Amygdala (tissue), 56 donors: ENCODE data around the gene SYNJ2.

Experiments used
- DNase-seq, 56 donors: peaks; one replicate each; lab custom pipeline; 2025; lab: John Stamatoyannopoulos, UW

The SYNJ2 gene

GRCh38 chr6:158009935-158010585 is 28.4 kb downstream of the SYNJ2 start:
- DNase-seq = no peak

DNA sequence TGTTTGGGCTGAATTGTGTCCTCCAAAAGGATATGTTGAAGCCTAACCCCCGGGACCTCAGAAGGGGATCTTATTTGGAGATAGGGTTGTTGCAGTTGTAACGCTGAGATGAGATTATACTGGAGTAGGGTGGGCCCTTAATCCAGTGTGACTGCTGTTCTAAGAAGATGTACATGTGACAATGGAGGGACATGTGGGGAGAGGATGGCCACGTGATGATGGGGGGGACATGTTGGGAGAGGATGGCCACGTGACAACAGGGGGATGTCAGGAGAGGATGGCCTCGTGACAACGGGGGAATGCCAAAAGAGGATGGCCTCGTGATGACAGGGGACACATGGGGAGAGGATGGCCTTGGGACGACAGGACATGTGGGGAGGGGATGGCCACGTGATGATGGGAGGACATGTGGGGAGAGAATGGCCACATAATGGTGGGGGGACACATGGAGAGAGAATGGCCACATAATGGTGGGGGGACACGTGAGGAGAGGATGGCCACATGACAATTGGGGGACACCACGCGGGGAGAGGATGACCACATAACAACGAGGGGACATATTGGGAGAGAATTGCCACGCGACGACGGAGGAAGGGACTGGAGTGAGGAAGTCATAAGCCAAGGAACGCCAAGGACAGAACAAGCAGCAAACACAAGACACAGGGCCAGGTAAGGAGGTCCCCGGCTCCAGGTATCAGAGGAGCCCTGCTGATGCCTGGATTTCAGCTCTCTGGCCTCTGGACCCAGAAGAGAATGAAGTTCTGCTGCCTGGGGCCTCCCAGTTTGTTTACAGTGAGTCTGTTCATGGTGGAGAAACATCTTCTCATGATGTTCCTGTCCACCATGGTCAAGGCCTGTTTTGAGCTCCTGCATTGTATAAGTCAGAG is 29.2 kb downstream of the SYNJ2 start:
- DNase-seq = peak in 4 of 56 donors; percentile 24 to 46 (median 28)

DNA sequence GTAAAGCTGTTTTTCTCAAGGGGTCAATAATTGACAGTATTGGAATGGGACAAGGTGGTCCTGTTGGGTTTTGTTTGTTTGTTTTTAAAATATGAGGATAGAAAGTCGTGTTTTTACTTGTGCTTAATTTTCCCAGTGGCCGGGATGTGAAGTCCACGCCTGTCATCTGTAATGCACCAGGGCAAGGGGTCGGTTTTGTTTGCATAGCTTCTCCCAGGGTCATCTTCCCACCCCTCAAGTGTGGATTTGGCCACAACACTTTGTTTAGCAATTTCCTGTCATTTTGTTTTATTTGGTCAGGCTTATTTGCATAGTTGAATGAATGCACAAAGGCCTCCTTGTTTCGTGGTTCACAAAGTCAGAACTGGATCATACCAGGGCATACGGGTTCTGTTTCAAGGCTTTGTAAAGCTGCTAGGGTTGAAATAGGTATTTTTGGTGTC is 29.8 kb downstream of the SYNJ2 start:
- DNase-seq = peak in 19 of 56 donors; percentile 21 to 72 (median 44)

- DNase-seq = peak in 1 of 56 donors; percentile 44
These were observed 30.4 kb downstream of the SYNJ2 start for GRCh38 chr6:158011980-158012566.

GRCh38 chr6:158013904-158014504 is 32.3 kb downstream of the SYNJ2 start:
- no peak for DNase-seq

GRCh38 chr6:158014505-158015187 is 33.0 kb downstream of the SYNJ2 start:
- DNase-seq = no peak

DNA sequence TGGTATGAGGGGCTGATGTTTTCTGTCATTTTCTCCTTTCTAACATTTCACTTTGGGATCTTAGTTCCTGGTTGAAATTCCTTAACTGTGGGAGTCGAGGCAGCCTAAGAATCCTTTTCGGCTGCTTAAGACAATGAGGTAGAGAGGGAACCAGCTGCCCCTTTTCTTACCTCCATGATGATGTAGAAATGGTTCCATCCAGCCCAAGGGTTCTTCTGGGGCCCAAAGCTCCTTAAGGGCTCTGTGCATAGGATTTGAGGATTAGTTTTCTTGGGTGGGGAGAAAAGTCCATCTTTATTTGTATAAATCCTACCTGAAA is 33.5 kb downstream of the SYNJ2 start:
- no peak for DNase-seq

DNA sequence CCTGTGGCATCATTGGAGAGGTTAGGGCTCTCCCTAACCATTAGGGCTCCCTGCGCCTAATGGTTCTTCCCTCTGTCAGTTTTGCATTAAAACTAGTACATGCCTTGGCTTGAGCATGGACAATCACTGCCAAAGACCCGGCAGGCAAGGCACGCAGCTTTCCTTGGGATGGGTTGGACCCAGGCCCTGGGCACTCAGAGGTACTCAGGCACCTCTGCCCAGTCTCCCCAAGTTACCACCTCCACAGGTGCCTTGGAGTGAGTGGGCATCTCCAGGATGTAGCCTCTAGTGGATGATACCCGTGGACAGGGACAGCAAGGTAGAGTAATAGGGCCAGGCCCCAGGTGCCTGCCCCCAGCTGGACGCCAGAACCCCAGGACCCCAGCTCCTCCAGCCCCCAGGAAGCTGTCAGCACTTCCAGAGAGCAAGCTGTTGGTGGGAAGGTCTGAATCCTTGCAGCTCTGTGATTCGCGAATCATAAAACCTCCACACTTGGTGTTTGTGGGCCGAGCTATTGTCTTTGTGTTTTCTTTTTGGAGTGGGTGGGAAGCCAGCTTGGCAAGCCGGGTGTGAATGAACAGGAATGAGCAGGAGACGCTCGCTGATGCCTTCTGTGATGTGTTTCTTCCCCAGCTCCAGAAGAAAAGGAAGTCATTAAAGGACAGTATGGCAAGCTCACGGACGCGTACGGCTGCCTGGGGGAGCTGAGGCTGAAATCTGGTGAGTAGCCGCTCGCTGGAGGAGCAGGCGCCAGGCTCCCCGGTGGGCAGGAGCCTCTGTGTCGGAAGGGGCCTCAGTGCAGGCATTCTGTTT is 35.1 kb downstream of the SYNJ2 start:
- DNase-seq = peak in 16 of 56 donors; percentile 20 to 66 (median 46)

- DNase-seq = no peak
These were observed 36.0 kb downstream of the SYNJ2 start for GRCh38 chr6:158017621-158018040.

GRCh38 chr6:158018041-158018771 is 36.5 kb downstream of the SYNJ2 start:
- peak in 3 of 56 donors; percentile 26 to 31 (median 30) for DNase-seq

- DNase-seq = no peak
These were observed 37.2 kb downstream of the SYNJ2 start for GRCh38 chr6:158018851-158019361.

DNA sequence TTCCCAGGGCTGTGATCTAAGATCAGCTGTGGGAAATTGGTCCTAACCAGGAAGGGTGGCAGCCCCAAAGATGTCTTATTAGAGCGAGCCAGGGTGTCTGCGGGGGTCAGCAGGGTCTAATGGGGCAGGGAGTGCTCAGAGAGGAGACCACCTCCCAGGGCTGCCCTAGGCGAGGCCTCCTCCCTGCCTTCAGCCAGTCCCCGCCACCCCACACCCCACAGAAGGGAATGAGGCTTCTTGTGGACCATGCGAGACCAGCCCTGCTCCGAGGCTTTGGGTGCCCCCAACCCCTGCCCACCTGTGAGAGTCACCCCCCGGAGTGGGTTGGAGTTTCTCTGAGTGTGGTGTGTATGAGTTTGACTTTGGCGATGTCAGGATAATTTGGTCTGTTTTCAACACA is 37.8 kb downstream of the SYNJ2 start:
- DNase-seq = no peak

GRCh38 chr6:158020272-158020711 is 38.6 kb downstream of the SYNJ2 start:
- no peak for DNase-seq

DNA sequence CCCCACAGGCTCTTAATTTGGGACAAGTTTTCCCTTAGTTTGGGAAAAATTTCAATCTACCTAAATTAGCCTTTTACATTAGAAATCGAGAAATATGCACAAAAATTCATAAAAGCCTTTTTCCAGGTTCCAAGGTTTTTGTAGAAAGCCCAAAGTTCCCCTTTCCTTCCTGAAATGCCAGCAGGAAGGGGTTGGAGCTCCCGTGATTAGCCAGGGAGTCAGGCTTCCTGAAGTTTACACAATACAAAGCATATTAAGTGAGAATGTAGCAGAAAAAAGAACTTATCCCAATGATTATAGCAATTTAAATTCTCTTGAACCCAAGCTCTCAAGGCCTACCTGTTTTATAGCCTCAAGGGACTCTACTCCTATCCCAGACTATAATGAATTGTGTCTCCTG is 39.1 kb downstream of the SYNJ2 start:
- no peak for DNase-seq

- no peak for DNase-seq
These were observed 39.7 kb downstream of the SYNJ2 start for GRCh38 chr6:158021376-158021775.

GRCh38 chr6:158021814-158022748 is 40.4 kb downstream of the SYNJ2 start:
- no peak for DNase-seq
